H9 (cell line): ENCODE results near the gene METRN. TPM values are rescaled to one million over a fixed set of nuclear protein-coding genes. Genes with fewer than 3 reads are reported as not detected.
A peak's percentile ranks its signal among the peaks of the same experiment; 100 is the strongest.

Experiments
- DNase-seq: peaks from one replicate; pipeline ENCODE4 v3.0.0-alpha.2; 2017
- H2AFZ ChIP-seq: one replicate; pipeline ENCODE4 v1.6.1; 2013; ENCODE audit warnings: mild to moderate bottlenecking, low read length, control low read depth, moderate library complexity
- H2AK5ac ChIP-seq: 2 replicates; pipeline ENCODE4 v1.6.1; 2013; ENCODE audit warnings: low read length, control low read depth, mixed read lengths; ENCODE audit not compliant: insufficient read length
- H2BK120ac ChIP-seq: one replicate; pipeline ENCODE4 v1.6.1; 2013; ENCODE audit warnings: low read depth, mild to moderate bottlenecking, low read length, control low read depth, inconsistent platforms; ENCODE audit not compliant: poor library complexity, severe bottlenecking
- H2BK12ac ChIP-seq: 2 replicates; pipeline ENCODE4 v1.6.1; 2013; ENCODE audit warnings: low read length, control low read depth, mixed read lengths, low read depth; ENCODE audit not compliant: insufficient read length
- H2BK15ac ChIP-seq: 2 replicates; pipeline ENCODE4 v1.6.1; 2013; ENCODE audit warnings: low read depth, low read length, control low read depth
- H2BK20ac ChIP-seq: one replicate; pipeline ENCODE4 v1.6.1; 2013; ENCODE audit warnings: low read depth, mild to moderate bottlenecking, low read length, control low read depth, inconsistent platforms; ENCODE audit not compliant: poor library complexity, severe bottlenecking
- H2BK5ac ChIP-seq: 2 replicates; pipeline ENCODE4 v1.6.1; 2013; ENCODE audit warnings: low read length, control low read depth, mixed read lengths; ENCODE audit not compliant: insufficient read length
- H3K14ac ChIP-seq: 2 replicates; pipeline ENCODE4 v1.6.1; 2013; ENCODE audit warnings: low read length, control low read depth; ENCODE audit not compliant: insufficient read depth
- H3K18ac ChIP-seq: 2 replicates; pipeline ENCODE4 v1.6.1; 2013; ENCODE audit warnings: low read depth, mild to moderate bottlenecking, mixed read lengths, low read length, control low read depth; ENCODE audit not compliant: insufficient read length
- H3K23ac ChIP-seq: 2 replicates; pipeline ENCODE4 v1.6.1; 2013; ENCODE audit warnings: low read length, control low read depth, mixed read lengths, low read depth; ENCODE audit not compliant: insufficient read length
- H3K23me2 ChIP-seq: 2 replicates; pipeline ENCODE4 v1.6.1; 2013; ENCODE audit warnings: low read depth, mild to moderate bottlenecking, mixed read lengths, low read length, control low read depth; ENCODE audit not compliant: insufficient read length, poor library complexity, severe bottlenecking
- H3K27ac ChIP-seq: 2 replicates; pipeline ENCODE4 v1.5.1; 2013; ENCODE audit warnings: low read length, control low read depth, mixed read lengths, low read depth; ENCODE audit not compliant: insufficient read length
- H3K27me3 ChIP-seq: 2 replicates; pipeline ENCODE4 v1.6.1; 2013; ENCODE audit warnings: low read length, control low read depth, inconsistent platforms; ENCODE audit not compliant: insufficient read depth
- H3K4ac ChIP-seq: 2 replicates; pipeline ENCODE4 v1.6.1; 2013; ENCODE audit warnings: low read depth, mild to moderate bottlenecking, control low read depth, inconsistent platforms, low read length, moderate library complexity
- H3K4me1 ChIP-seq: 2 replicates; pipeline ENCODE4 v1.6.1; 2013; ENCODE audit warnings: low read length, control low read depth, inconsistent platforms; ENCODE audit not compliant: insufficient read depth
- H3K4me2 ChIP-seq: 2 replicates; pipeline ENCODE4 v1.6.1; 2013; ENCODE audit warnings: low read length, control low read depth, mixed read lengths; ENCODE audit not compliant: insufficient read length, insufficient read depth
- H3K56ac ChIP-seq: 2 replicates; pipeline ENCODE4 v1.6.1; 2013; ENCODE audit warnings: low read depth, mild to moderate bottlenecking, mixed read lengths, low read length, control low read depth; ENCODE audit not compliant: insufficient read length
- H3K79me1 ChIP-seq: 2 replicates; pipeline ENCODE4 v1.6.1; 2013; ENCODE audit warnings: low read depth, mild to moderate bottlenecking, moderate library complexity, low read length, control low read depth, inconsistent platforms; ENCODE audit not compliant: insufficient read depth, poor library complexity, severe bottlenecking
- H3K79me2 ChIP-seq: 2 replicates; pipeline ENCODE4 v1.6.1; 2013; ENCODE audit warnings: low read length, control low read depth, inconsistent platforms; ENCODE audit not compliant: insufficient read depth
- H3K9ac ChIP-seq: 2 replicates; pipeline ENCODE4 v1.6.1; 2013; ENCODE audit warnings: low read length, control low read depth, mixed read lengths; ENCODE audit not compliant: insufficient read length; ENCODE audit errors: extremely low read depth
- H3K9me3 ChIP-seq: one replicate; pipeline ENCODE4 v1.6.1; 2013; ENCODE audit warnings: low read depth, low read length, inconsistent platforms; ENCODE audit not compliant: control insufficient read depth
- H3T11ph ChIP-seq: one replicate; pipeline ENCODE4 v1.6.1; 2013; ENCODE audit warnings: mild to moderate bottlenecking, low read length, control low read depth, inconsistent platforms
- H4K20me1 ChIP-seq: one replicate; pipeline ENCODE4 v1.6.1; 2013; ENCODE audit not compliant: control insufficient read depth, insufficient read length, insufficient read depth
- H4K5ac ChIP-seq: 2 replicates; pipeline ENCODE4 v1.6.1; 2013; ENCODE audit warnings: low read depth, mild to moderate bottlenecking, mixed read lengths, low read length, control low read depth; ENCODE audit not compliant: insufficient read length
- H4K8ac ChIP-seq: replicated peaks from 2 replicates; pipeline ENCODE4 v1.6.1; 2013; ENCODE audit warnings: low read length, control low read depth, mixed read lengths, low read depth; ENCODE audit not compliant: insufficient read length
- H4K91ac ChIP-seq: 2 replicates; pipeline ENCODE4 v1.6.1; 2013; ENCODE audit warnings: low read depth, mild to moderate bottlenecking, moderate library complexity, mixed read lengths, low read length, control low read depth; ENCODE audit not compliant: insufficient read length
- H3K27ac Mint-ChIP-seq, 3 experiments: 2 replicates in 2 of 3; 3 replicates in 1 of 3; pipeline ENCODE4 v1.8.0; 2020 to 2021; ENCODE audit warnings: mixed read lengths in 3 of 3, mild to moderate bottlenecking in 1 of 3, moderate library complexity in 1 of 3
- H3K27me3 Mint-ChIP-seq: 2 replicates; pipeline ENCODE4 v1.8.0; 2021; ENCODE audit warnings: low read depth, mild to moderate bottlenecking, moderate library complexity, mixed read lengths
- H3K36me3 Mint-ChIP-seq, 3 experiments: 2 replicates in 2 of 3; 3 replicates in 1 of 3; pipeline ENCODE4 v1.8.0; 2020 to 2021; ENCODE audit warnings: low read depth in 3 of 3, mixed read lengths in 3 of 3; ENCODE audit not compliant: insufficient read depth in 1 of 3
- H3K4me1 Mint-ChIP-seq, 2 experiments: 2 replicates each; pipeline ENCODE4 v1.8.0; 2020; ENCODE audit warnings: mixed read lengths in 2 of 2
- H3K4me3 Mint-ChIP-seq, 2 experiments: 2 replicates in 1 of 2; 3 replicates in 1 of 2; pipeline ENCODE4 v1.8.0; 2020 to 2021; ENCODE audit warnings: mild to moderate bottlenecking in 2 of 2, mixed read lengths in 2 of 2, moderate library complexity in 1 of 2
- H3K9me3 Mint-ChIP-seq, 2 experiments: 2 replicates in 1 of 2; 3 replicates in 1 of 2; pipeline ENCODE4 v1.8.0; 2020; ENCODE audit warnings: mild to moderate bottlenecking in 2 of 2, mixed read lengths in 2 of 2, moderate library complexity in 1 of 2
- WGBS: extraction: QIAGEN DNeasy Blood & Tissue Kit; methylation state at CpG from one replicate; pipeline ENCODE4 v1.1.7; 2013; ENCODE audit warnings: missing lambda C conversion rate, low lambda C conversion rate, mixed read lengths; ENCODE audit not compliant: insufficient read length; ENCODE audit errors: extremely low coverage; 5-methylcytosine and 5-hydroxymethylcytosine counted together
- total RNA-seq: library from RNA; stranded (reverse); gene quantifications from 2 replicates; pipeline ENCODE4 v1.2.1, GENCODE V29; 2021
- TF ChIP-seq, protein P1 (sequence below): fragments of 200-600 bp; sonication (generic); conservative IDR thresholded peaks from 3 replicates; pipeline ENCODE4 v1.8.0; 2021; ENCODE audit warnings: antibody characterized with exemption, mild to moderate bottlenecking

Gene METRN
- total RNA-seq, 1 experiment from 2014 or later = 26.2 TPM

GRCh38 chr16:667780-668518 lies 47.0 kb upstream of the METRN start, which contains the start of gene RHOT2:
Gene RHOT2, plus strand, starts transcription at chr16:668132. Its CDS starts 68 bp downstream, at chr16:668200.
- WGBS = no CpG with 5 or more reads among the region's 78 CpGs
- H2BK12ac ChIP-seq = no peak within 1 kb of the TSS
- H2BK15ac ChIP-seq = no peak within 1 kb of the TSS
- H4K8ac ChIP-seq = no peak within 1 kb of the TSS
- H3T11ph ChIP-seq = no peak within 1 kb of the TSS
- no peak within 1 kb of the TSS for H2BK5ac ChIP-seq
- H4K5ac ChIP-seq = no peak within 1 kb of the TSS
- no peak within 1 kb of the TSS for H2AK5ac ChIP-seq
- H3K27ac Mint-ChIP-seq = peak within 1 kb of the TSS in 1 of 3 experiments; percentile 72; a peak in 3 of 7 replicates
- peak within 1 kb of the TSS; percentile 18 for H3K4me2 ChIP-seq
- no peaks in the 10 kb centered on the region for H3K23me2 ChIP-seq
- peak within 1 kb of the TSS; percentile 77 to 82 for H3K4me3 Mint-ChIP-seq
- DNase-seq = peak; percentile 93
- H2BK20ac ChIP-seq = no peak within 1 kb of the TSS
- no peaks in the 10 kb centered on the region for H3K9me3 Mint-ChIP-seq
- H3K4ac ChIP-seq = no peak within 1 kb of the TSS
- no peak within 1 kb of the TSS for H4K91ac ChIP-seq
- TF ChIP-seq, protein P1, sequence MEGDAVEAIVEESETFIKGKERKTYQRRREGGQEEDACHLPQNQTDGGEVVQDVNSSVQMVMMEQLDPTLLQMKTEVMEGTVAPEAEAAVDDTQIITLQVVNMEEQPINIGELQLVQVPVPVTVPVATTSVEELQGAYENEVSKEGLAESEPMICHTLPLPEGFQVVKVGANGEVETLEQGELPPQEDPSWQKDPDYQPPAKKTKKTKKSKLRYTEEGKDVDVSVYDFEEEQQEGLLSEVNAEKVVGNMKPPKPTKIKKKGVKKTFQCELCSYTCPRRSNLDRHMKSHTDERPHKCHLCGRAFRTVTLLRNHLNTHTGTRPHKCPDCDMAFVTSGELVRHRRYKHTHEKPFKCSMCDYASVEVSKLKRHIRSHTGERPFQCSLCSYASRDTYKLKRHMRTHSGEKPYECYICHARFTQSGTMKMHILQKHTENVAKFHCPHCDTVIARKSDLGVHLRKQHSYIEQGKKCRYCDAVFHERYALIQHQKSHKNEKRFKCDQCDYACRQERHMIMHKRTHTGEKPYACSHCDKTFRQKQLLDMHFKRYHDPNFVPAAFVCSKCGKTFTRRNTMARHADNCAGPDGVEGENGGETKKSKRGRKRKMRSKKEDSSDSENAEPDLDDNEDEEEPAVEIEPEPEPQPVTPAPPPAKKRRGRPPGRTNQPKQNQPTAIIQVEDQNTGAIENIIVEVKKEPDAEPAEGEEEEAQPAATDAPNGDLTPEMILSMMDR = peak; percentile 88
- H3K23ac ChIP-seq = no peak within 1 kb of the TSS
- H3K27me3 Mint-ChIP-seq = no peaks in the 10 kb centered on the region
- no peaks in the 10 kb centered on the region for H3K4me1 ChIP-seq
- no peaks in the 10 kb centered on the region for H3K27me3 ChIP-seq
- H3K56ac ChIP-seq = no peak within 1 kb of the TSS
- H3K79me2 ChIP-seq = no peaks in the 10 kb centered on the region; the same call in 1 of the 2 replicates
- H3K27ac ChIP-seq = no peak within 1 kb of the TSS
- H3K4me1 Mint-ChIP-seq = peaks cover 2% of the 10 kb centered on the region in 2 experiments; a peak in 3 of 4 replicates
- H3K79me1 ChIP-seq = no peaks in the 10 kb centered on the region
- no peak within 1 kb of the TSS for H2BK120ac ChIP-seq
- peak within 1 kb of the TSS; percentile 61 for H3K14ac ChIP-seq
- no peak within 1 kb of the TSS for H2AFZ ChIP-seq
- H3K9me3 ChIP-seq = no peaks in the 10 kb centered on the region
- H3K9ac ChIP-seq = peak within 1 kb of the TSS; percentile 56
- peaks cover 11 to 30% (median 26%) of the 10 kb centered on the region in 3 experiments; a peak in 6 of 7 replicates for H3K36me3 Mint-ChIP-seq
- no peak within 1 kb of the TSS for H3K18ac ChIP-seq
- H4K20me1 ChIP-seq = no peaks in the 10 kb centered on the region
